ENCODE results near the gene SLC49A4.

Gene SLC49A4

GRCh38 chr3:122802323-122802722 is 7.5 kb downstream of the SLC49A4 start:
- Histone ChIP-seq H3K27ac (ENCODE audit: low read length) (no peak overlapping the region), H3K36me3 (ENCODE audit: control insufficient read depth in 2 of 2, insufficient read depth in 2 of 2, low read length in 2 of 2) (peaks cover 0 to 2% of the 10 kb centered on the region in 2 donors), H3K4me3 (ENCODE audit: low read length in 2 of 2) (no peak overlapping the region), H3K9ac (ENCODE audit: low read length in 2 of 2) (no peak overlapping the region), H3K9me3 (ENCODE audit: control insufficient read depth in 2 of 2, low read length in 2 of 2) (no peaks in the 10 kb centered on the region), H3K27me3 (ENCODE audit: control insufficient read depth in 1 of 2, insufficient read depth in 2 of 2, low read length in 2 of 2) (no peaks in the 10 kb centered on the region), H3K4me1 (ENCODE audit: control insufficient read depth, insufficient read depth, low read length) (no peaks in the 10 kb centered on the region)

DNA sequence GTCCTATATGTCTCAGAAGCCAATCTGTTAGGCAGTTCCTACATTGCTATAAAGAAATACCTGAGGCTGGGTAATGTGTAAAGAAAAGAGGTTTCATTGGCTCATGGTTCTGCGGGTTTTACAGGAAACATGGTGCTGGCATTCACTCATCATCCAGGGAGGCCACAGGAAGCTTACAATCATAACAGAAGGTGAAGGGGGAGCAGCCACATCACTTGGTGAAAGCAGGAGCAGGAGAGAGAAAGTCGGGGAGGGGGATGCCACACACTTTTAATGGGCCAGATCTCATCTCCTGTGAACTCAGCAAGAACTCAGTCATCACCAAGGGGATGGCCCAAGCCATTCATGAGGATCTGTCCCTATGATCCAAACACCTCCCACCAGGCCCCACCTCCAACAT is 9.1 kb downstream of the SLC49A4 start:
- Histone ChIP-seq H3K4me3 (ENCODE audit: low read length in 2 of 2) (no peak overlapping the region), H3K27ac (ENCODE audit: low read length) (no peak overlapping the region), H3K36me3 (ENCODE audit: control insufficient read depth in 2 of 2, insufficient read depth in 2 of 2, low read length in 2 of 2) (peaks cover 4 to 7% of the 10 kb centered on the region in 2 donors), H3K9ac (ENCODE audit: low read length in 2 of 2) (no peak overlapping the region), H3K27me3 (ENCODE audit: control insufficient read depth in 1 of 2, insufficient read depth in 2 of 2, low read length in 2 of 2) (no peaks in the 10 kb centered on the region), H3K4me1 (ENCODE audit: control insufficient read depth, insufficient read depth, low read length) (no peaks in the 10 kb centered on the region), H3K9me3 (ENCODE audit: control insufficient read depth in 2 of 2, low read length in 2 of 2) (no peaks in the 10 kb centered on the region)

- Histone ChIP-seq H3K36me3 (ENCODE audit: control insufficient read depth in 2 of 2, insufficient read depth in 2 of 2, low read length in 2 of 2) (peaks cover 4 to 8% of the 10 kb centered on the region in 2 donors), H3K27ac (ENCODE audit: low read length) (no peak overlapping the region), H3K4me1 (ENCODE audit: control insufficient read depth, insufficient read depth, low read length) (no peaks in the 10 kb centered on the region), H3K27me3 (ENCODE audit: control insufficient read depth in 1 of 2, insufficient read depth in 2 of 2, low read length in 2 of 2) (no peaks in the 10 kb centered on the region), H3K9ac (ENCODE audit: low read length in 2 of 2) (no peak overlapping the region), H3K9me3 (ENCODE audit: control insufficient read depth in 2 of 2, low read length in 2 of 2) (no peaks in the 10 kb centered on the region), H3K4me3 (ENCODE audit: low read length in 2 of 2) (no peak overlapping the region)
These were observed 15.9 kb downstream of the SLC49A4 start for GRCh38 chr3:122810734-122811133.

- Histone ChIP-seq H3K27ac (ENCODE audit: low read length) (no peak overlapping the region), H3K4me3 (ENCODE audit: low read length in 2 of 2) (no peak overlapping the region), H3K27me3 (ENCODE audit: control insufficient read depth in 1 of 2, insufficient read depth in 2 of 2, low read length in 2 of 2) (no peaks in the 10 kb centered on the region), H3K4me1 (ENCODE audit: control insufficient read depth, insufficient read depth, low read length) (no peaks in the 10 kb centered on the region), H3K9ac (ENCODE audit: low read length in 2 of 2) (no peak overlapping the region), H3K9me3 (ENCODE audit: control insufficient read depth in 2 of 2, low read length in 2 of 2) (no peaks in the 10 kb centered on the region), H3K36me3 (ENCODE audit: control insufficient read depth in 2 of 2, insufficient read depth in 2 of 2, low read length in 2 of 2) (peaks cover 0 to 10% of the 10 kb centered on the region in 2 donors)
These were observed 21.7 kb downstream of the SLC49A4 start for GRCh38 chr3:122816587-122816986.

GRCh38 chr3:122824465-122825381 is 29.9 kb downstream of the SLC49A4 start:
- H3K4me1 ChIP-seq (ENCODE audit: control insufficient read depth, insufficient read depth, low read length) = no peaks in the 10 kb centered on the region
- H3K9ac ChIP-seq (ENCODE audit: low read length in 2 of 2) = no peak overlapping the region
- no peaks in the 10 kb centered on the region for H3K9me3 ChIP-seq (ENCODE audit: control insufficient read depth in 2 of 2, low read length in 2 of 2)
- H3K36me3 ChIP-seq (ENCODE audit: control insufficient read depth in 2 of 2, insufficient read depth in 2 of 2, low read length in 2 of 2) = peaks cover 12 to 14% of the 10 kb centered on the region in 2 donors
- H3K27ac ChIP-seq (ENCODE audit: low read length) = no peak overlapping the region
- H3K27me3 ChIP-seq (ENCODE audit: control insufficient read depth in 1 of 2, insufficient read depth in 2 of 2, low read length in 2 of 2) = no peaks in the 10 kb centered on the region
- H3K4me3 ChIP-seq (ENCODE audit: low read length in 2 of 2) = no peak overlapping the region

GRCh38 chr3:122825460-122825859 is 30.6 kb downstream of the SLC49A4 start:
- Histone ChIP-seq H3K4me1 (ENCODE audit: control insufficient read depth, insufficient read depth, low read length) (no peaks in the 10 kb centered on the region), H3K27ac (ENCODE audit: low read length) (no peak overlapping the region), H3K27me3 (ENCODE audit: control insufficient read depth in 1 of 2, insufficient read depth in 2 of 2, low read length in 2 of 2) (no peaks in the 10 kb centered on the region), H3K9ac (ENCODE audit: low read length in 2 of 2) (no peak overlapping the region), H3K9me3 (ENCODE audit: control insufficient read depth in 2 of 2, low read length in 2 of 2) (no peaks in the 10 kb centered on the region), H3K36me3 (ENCODE audit: control insufficient read depth in 2 of 2, insufficient read depth in 2 of 2, low read length in 2 of 2) (peaks cover 12 to 14% of the 10 kb centered on the region in 2 donors), H3K4me3 (ENCODE audit: low read length in 2 of 2) (no peak overlapping the region)

GRCh38 chr3:122826278-122826677 is 31.4 kb downstream of the SLC49A4 start:
- H3K27ac ChIP-seq (ENCODE audit: low read length) = no peak overlapping the region
- no peak overlapping the region for H3K4me3 ChIP-seq (ENCODE audit: low read length in 2 of 2)
- peaks cover 11 to 14% of the 10 kb centered on the region in 2 donors for H3K36me3 ChIP-seq (ENCODE audit: control insufficient read depth in 2 of 2, insufficient read depth in 2 of 2, low read length in 2 of 2)
- H3K9me3 ChIP-seq (ENCODE audit: control insufficient read depth in 2 of 2, low read length in 2 of 2) = no peaks in the 10 kb centered on the region
- no peaks in the 10 kb centered on the region for H3K4me1 ChIP-seq (ENCODE audit: control insufficient read depth, insufficient read depth, low read length)
- no peak overlapping the region for H3K9ac ChIP-seq (ENCODE audit: low read length in 2 of 2)
- no peaks in the 10 kb centered on the region for H3K27me3 ChIP-seq (ENCODE audit: control insufficient read depth in 1 of 2, insufficient read depth in 2 of 2, low read length in 2 of 2)

DNA sequence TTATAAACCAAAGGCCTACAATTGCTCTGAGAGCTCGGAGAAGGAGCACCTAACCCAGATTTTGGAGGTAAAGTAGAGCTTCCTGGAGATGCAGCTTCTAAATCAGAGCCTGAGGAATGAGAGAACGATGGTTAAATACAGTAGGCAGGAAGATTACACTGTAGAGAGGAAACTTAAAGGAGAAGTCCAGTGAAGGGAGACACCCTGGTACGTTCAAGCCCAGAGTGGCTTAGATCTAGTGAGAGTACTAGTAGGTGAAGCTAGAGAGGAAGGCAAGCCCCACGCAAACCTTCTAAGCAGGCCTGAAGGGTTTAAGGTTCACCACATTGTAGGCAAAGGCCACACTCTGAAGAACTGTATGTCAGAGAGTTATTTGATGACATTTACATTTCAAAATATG is 33.4 kb downstream of the SLC49A4 start:
- Histone ChIP-seq H3K4me3 (ENCODE audit: low read length in 2 of 2) (no peak overlapping the region), H3K9me3 (ENCODE audit: control insufficient read depth in 2 of 2, low read length in 2 of 2) (no peaks in the 10 kb centered on the region), H3K36me3 (ENCODE audit: control insufficient read depth in 2 of 2, insufficient read depth in 2 of 2, low read length in 2 of 2) (peaks cover 6 to 14% of the 10 kb centered on the region in 2 donors), H3K27me3 (ENCODE audit: control insufficient read depth in 1 of 2, insufficient read depth in 2 of 2, low read length in 2 of 2) (no peaks in the 10 kb centered on the region), H3K4me1 (ENCODE audit: control insufficient read depth, insufficient read depth, low read length) (no peaks in the 10 kb centered on the region), H3K9ac (ENCODE audit: low read length in 2 of 2) (no peak overlapping the region), H3K27ac (ENCODE audit: low read length) (no peak overlapping the region)

DNA sequence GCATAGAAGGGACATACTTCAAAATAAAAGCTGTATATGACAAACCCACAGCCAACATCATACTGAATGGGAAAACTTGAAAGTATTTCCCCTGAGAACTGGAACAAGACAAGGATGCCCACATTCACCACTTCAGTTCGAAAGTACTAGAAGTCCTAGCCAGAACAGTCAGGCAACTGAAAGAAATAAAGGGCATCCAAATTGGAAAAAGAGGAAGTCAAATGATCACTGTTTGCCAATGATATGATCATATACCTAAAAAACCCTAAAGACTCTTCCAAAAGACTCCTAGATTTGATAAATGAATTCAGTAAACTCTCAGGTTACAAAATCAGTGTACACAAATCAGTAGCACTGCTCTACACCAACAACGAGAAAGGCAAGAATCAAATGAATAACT is 40.7 kb downstream of the SLC49A4 start:
- no peaks in the 10 kb centered on the region for H3K27me3 ChIP-seq (ENCODE audit: control insufficient read depth in 1 of 2, insufficient read depth in 2 of 2, low read length in 2 of 2)

DNA sequence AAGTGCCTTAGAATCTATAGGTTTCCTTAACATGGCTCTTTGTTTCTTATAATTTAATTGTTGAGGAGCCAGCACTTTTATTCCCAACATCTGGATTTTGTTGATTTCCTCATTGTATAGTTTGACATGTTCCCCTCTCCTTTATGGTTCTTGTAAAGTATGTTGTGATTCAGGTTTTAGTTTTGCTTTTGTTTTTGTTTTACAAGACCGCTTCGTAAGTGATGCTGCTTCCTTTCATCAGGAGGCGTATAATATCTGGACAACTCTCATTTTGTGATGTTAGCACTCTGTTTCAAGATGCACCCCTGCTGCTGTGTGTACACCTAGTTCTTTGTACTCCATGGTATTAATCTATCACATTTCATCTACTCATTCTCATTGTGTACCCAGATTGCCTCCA is 48.7 kb downstream of the SLC49A4 start:
- Histone ChIP-seq H3K4me1 (ENCODE audit: control insufficient read depth, insufficient read depth, low read length) (no peaks in the 10 kb centered on the region), H3K36me3 (ENCODE audit: control insufficient read depth in 2 of 2, insufficient read depth in 2 of 2, low read length in 2 of 2) (peaks cover 0 to 5% of the 10 kb centered on the region in 2 donors), H3K9me3 (ENCODE audit: control insufficient read depth in 2 of 2, low read length in 2 of 2) (no peaks in the 10 kb centered on the region), H3K27ac (ENCODE audit: low read length) (no peak overlapping the region), H3K27me3 (ENCODE audit: control insufficient read depth in 1 of 2, insufficient read depth in 2 of 2, low read length in 2 of 2) (no peaks in the 10 kb centered on the region), H3K4me3 (ENCODE audit: low read length in 2 of 2) (no peak overlapping the region), H3K9ac (ENCODE audit: low read length in 2 of 2) (no peak overlapping the region)

More for the DNA sequence above, 40.7 kb downstream of the SLC49A4 start:
- no peak overlapping the region for H3K9ac ChIP-seq (ENCODE audit: low read length in 2 of 2)
- no peak overlapping the region for H3K27ac ChIP-seq (ENCODE audit: low read length)
- no peaks in the 10 kb centered on the region for H3K9me3 ChIP-seq (ENCODE audit: control insufficient read depth in 2 of 2, low read length in 2 of 2)
- no peak overlapping the region for H3K4me3 ChIP-seq (ENCODE audit: low read length in 2 of 2)
- no peaks in the 10 kb centered on the region for H3K36me3 ChIP-seq (ENCODE audit: control insufficient read depth in 2 of 2, insufficient read depth in 2 of 2, low read length in 2 of 2)
- no peaks in the 10 kb centered on the region for H3K4me1 ChIP-seq (ENCODE audit: control insufficient read depth, insufficient read depth, low read length)

- Histone ChIP-seq H3K9me3 (ENCODE audit: control insufficient read depth in 2 of 2, low read length in 2 of 2) (no peaks in the 10 kb centered on the region), H3K4me1 (ENCODE audit: control insufficient read depth, insufficient read depth, low read length) (no peaks in the 10 kb centered on the region), H3K9ac (ENCODE audit: low read length in 2 of 2) (no peak overlapping the region), H3K27ac (ENCODE audit: low read length) (no peak overlapping the region), H3K36me3 (ENCODE audit: control insufficient read depth in 2 of 2, insufficient read depth in 2 of 2, low read length in 2 of 2) (peaks cover 7 to 8% of the 10 kb centered on the region in 2 donors), H3K4me3 (ENCODE audit: low read length in 2 of 2) (no peak overlapping the region), H3K27me3 (ENCODE audit: control insufficient read depth in 1 of 2, insufficient read depth in 2 of 2, low read length in 2 of 2) (no peaks in the 10 kb centered on the region)
These were observed 62.1 kb downstream of the SLC49A4 start for GRCh38 chr3:122857019-122857418.
